ENCODE results near the gene KCTD4.
"Not testable (repeated sequence)": the region's sequence is repeated elsewhere in the genome, so short reads cannot be mapped to it uniquely, and the experiment has no call there.

KCTD4 gene

GRCh38 chr13:45215392-45216077 lies 14.7 kb upstream of the KCTD4 start:
- DNase-seq: no peak

GRCh38 chr13:45209229-45209628 lies 8.4 kb upstream of the KCTD4 start:
- DNase-seq: no peak

- no peak for DNase-seq
Measured at GRCh38 chr13:45208132-45208531, 7.3 kb upstream of the KCTD4 start.

- no peak for DNase-seq
Measured at GRCh38 chr13:45207319-45207718, 6.5 kb upstream of the KCTD4 start.

- DNase-seq: no peak
Measured at GRCh38 chr13:45206340-45206739, 5.5 kb upstream of the KCTD4 start.

- no peak for DNase-seq
Measured at GRCh38 chr13:45205124-45205523, 4.3 kb upstream of the KCTD4 start.

- DNase-seq: no peak
Measured at GRCh38 chr13:45199711-45200110, 1.1 kb downstream of the KCTD4 start.

GRCh38 chr13:45198924-45199323 lies 1.9 kb downstream of the KCTD4 start:
- no peak for DNase-seq

GRCh38 chr13:45198041-45198440 lies 2.8 kb downstream of the KCTD4 start:
- DNase-seq: no peak

GRCh38 chr13:45196622-45197021 lies 4.2 kb downstream of the KCTD4 start:
- DNase-seq: no peak

GRCh38 chr13:45196096-45196495 lies 4.7 kb downstream of the KCTD4 start:
- DNase-seq: no peak

GRCh38 chr13:45195421-45195820 lies 5.4 kb downstream of the KCTD4 start:
- no peak for DNase-seq

- DNase-seq: no peak
Measured at GRCh38 chr13:45194081-45194939, 6.5 kb downstream of the KCTD4 start.

GRCh38 chr13:45191874-45192273 lies 9.0 kb downstream of the KCTD4 start:
- DNase-seq: no peak

- DNase-seq: not testable (repeated sequence)
Measured at GRCh38 chr13:45189511-45189910, 11.3 kb downstream of the KCTD4 start.

- not testable (repeated sequence) for DNase-seq
Measured at GRCh38 chr13:45189077-45189476, 11.8 kb downstream of the KCTD4 start.

GRCh38 chr13:45185286-45185685 lies 15.6 kb downstream of the KCTD4 start:
- no peak for DNase-seq

- no peak for DNase-seq
Measured at GRCh38 chr13:45184693-45185092, 16.2 kb downstream of the KCTD4 start.

- no peak for DNase-seq
Measured at GRCh38 chr13:45180713-45181601, 19.9 kb downstream of the KCTD4 start.

- DNase-seq: no peak
Measured at GRCh38 chr13:45180303-45180702, 20.5 kb downstream of the KCTD4 start.

GRCh38 chr13:45179428-45179827 lies 21.4 kb downstream of the KCTD4 start:
- DNase-seq: no peak

- no peak for DNase-seq
Measured at GRCh38 chr13:45178349-45179162, 22.3 kb downstream of the KCTD4 start.
